Right lobe of liver (tissue), 6 donors: ENCODE data around the gene LMOD3. TPM values are rescaled to one million over a fixed set of nuclear protein-coding genes. Genes with fewer than 3 reads are reported as not detected.

ENCODE experiments used
- ATAC-seq, 4 donors: fragments of 200-7000 bp; cut with Tn5 transposase; one replicate each; pipeline ENCODE4 v1.9.1; 2020; ENCODE audit warnings: mild to moderate bottlenecking in 4 of 4, moderate library complexity in 4 of 4
- DNase-seq, 3 donors: peaks; one replicate each; pipeline ENCODE4 v3.0.0-alpha.2; 2020
- H3K27ac ChIP-seq, 3 donors: fragments of 200-600 bp; one replicate each; pipeline ENCODE4 v1.8.0; 2022
- H3K27me3 ChIP-seq, 2 donors: fragments of 200-600 bp; one replicate each; pipeline ENCODE4 v1.8.0; 2022
- H3K36me3 ChIP-seq, 4 donors: fragments of 200-600 bp; sonication (generic) in 1 of 4; one replicate each; pipeline versions ENCODE4 v1.5.1 to v1.8.0; 2017 to 2022; ENCODE audit warnings: control low read depth in 1 of 4
- H3K4me1 ChIP-seq, 4 donors: fragments of 200-600 bp; sonication (generic) in 1 of 4; one replicate each; pipeline versions ENCODE4 v1.5.1 to v1.8.0; 2017 to 2022; ENCODE audit warnings: control low read depth in 1 of 4
- H3K4me3 ChIP-seq, 3 donors: fragments of 200-600 bp; one replicate each; pipeline ENCODE4 v1.8.0; 2022
- H3K9me3 ChIP-seq, 4 donors: fragments of 200-600 bp; sonication (generic) in 1 of 4; one replicate each; pipeline versions ENCODE4 v1.5.1 to v1.8.0; 2017 to 2022; ENCODE audit warnings: control low read depth in 1 of 4
- POLR2A ChIP-seq: fragments of 450-650 bp; IDR thresholded peaks from one replicate; pipeline ENCODE4 v1.6.1; 2017; ENCODE audit warnings: antibody characterized with exemption, mild to moderate bottlenecking
- WGBS: methylation state at CpG from one replicate; pipeline ENCODE4 v1.1.6; 2018; ENCODE audit warnings: low coverage, low lambda C conversion rate; ENCODE audit not compliant: insufficient coverage; ENCODE audit errors: missing lambda C conversion rate; 5-methylcytosine and 5-hydroxymethylcytosine counted together
- intact Hi-C, 2 donors: fragments of 100-400 bp; cut with DNase I; formaldehyde crosslinking; loops; one replicate each; pipeline versions ENCODE4 v1.11.2 to v1.14.1; 2022
- total RNA-seq, 6 experiments: library from RNA; depleted of rRNA in 2 of 6; stranded (reverse); fragments of >200 nt in 2 of 6; fragmentation: NEBNext Ultra II Directional in 3 of 6; extraction: Animal tissue kit (Norgen Biotek cat#: 25700) in 3 of 6; gene quantifications; one replicate each; pipeline versions ENCODE4 v1.1.0 to v1.2.4, GENCODE V29; 2016 to 2023
- TF ChIP-seq, protein P1 (sequence below), 4 donors: fragments of 200-600 bp in 3 of 4; fragments of 450-650 bp in 1 of 4; IDR thresholded peaks; one replicate each; pipeline versions ENCODE4 v1.5.1 to v1.8.0; 2016 to 2022; ENCODE audit warnings: antibody characterized with exemption in 4 of 4, mild to moderate bottlenecking in 2 of 4
- donor health status: DM: no; HTN: yes; CAD: no.
- donor health status: DM: no; HTN: no; CAD: no.
- donor health status: DM: no; HTN: no; CAD: no.
- donor health status: DM: no; HTN: yes; CAD: no.
- donor health status: DM: no; HTN: yes; CAD: no.

The LMOD3 gene
- total RNA-seq, 6 experiments from 2014 or later = 0.07 to 0.25 (median 0.13) TPM; not detected in 3

DNA sequence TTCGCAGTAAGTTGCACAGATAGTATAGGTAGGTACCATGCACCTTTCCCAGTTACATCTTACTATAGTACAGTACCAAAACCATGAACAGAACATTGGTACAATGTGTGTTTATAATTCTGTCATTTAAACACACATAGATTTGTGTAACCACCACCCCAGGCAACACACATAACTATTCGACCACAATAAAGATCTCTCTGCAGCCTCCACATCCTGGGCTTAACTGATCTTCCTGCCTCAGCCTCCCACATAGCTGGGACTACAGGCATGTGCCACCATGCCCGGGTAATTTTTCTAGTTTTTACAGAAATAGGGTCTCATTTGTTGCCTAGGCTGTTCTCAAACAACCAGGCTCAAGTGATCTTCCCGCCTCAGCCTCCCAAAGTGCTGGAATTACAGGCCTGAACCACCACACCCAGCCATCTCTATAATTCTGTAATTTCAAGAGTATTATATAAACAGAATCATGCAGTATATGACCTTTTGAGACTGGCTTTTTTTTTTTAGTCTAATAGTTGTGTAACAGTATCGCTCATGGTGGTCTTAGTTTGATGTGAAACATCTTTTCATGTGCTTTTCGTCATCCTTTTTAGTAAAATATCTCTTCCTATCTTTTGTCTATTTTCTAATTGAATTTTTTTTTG lies 57.0 kb downstream of the LMOD3 start:
- intact Hi-C loops = no loop called here
- Histone ChIP-seq H3K9me3 (no peaks in the 10 kb centered on the region), H3K27ac (no peak overlapping the region), H3K4me3 (no peak overlapping the region), H3K36me3 (peaks cover 0 to 28% (median 12%) of the 10 kb centered on the region in 4 donors), H3K4me1 (no peaks in the 10 kb centered on the region), H3K27me3 (no peaks in the 10 kb centered on the region)
- DNase-seq = no peak
- no peak for TF ChIP-seq POLR2A
- TF ChIP-seq, protein P1, sequence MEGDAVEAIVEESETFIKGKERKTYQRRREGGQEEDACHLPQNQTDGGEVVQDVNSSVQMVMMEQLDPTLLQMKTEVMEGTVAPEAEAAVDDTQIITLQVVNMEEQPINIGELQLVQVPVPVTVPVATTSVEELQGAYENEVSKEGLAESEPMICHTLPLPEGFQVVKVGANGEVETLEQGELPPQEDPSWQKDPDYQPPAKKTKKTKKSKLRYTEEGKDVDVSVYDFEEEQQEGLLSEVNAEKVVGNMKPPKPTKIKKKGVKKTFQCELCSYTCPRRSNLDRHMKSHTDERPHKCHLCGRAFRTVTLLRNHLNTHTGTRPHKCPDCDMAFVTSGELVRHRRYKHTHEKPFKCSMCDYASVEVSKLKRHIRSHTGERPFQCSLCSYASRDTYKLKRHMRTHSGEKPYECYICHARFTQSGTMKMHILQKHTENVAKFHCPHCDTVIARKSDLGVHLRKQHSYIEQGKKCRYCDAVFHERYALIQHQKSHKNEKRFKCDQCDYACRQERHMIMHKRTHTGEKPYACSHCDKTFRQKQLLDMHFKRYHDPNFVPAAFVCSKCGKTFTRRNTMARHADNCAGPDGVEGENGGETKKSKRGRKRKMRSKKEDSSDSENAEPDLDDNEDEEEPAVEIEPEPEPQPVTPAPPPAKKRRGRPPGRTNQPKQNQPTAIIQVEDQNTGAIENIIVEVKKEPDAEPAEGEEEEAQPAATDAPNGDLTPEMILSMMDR (IDR thresholded peaks at IDR 0.05) = no peak
- WGBS = 86% methylated on average over 6 of the region's 6 CpGs
- ATAC-seq = no peak

DNA sequence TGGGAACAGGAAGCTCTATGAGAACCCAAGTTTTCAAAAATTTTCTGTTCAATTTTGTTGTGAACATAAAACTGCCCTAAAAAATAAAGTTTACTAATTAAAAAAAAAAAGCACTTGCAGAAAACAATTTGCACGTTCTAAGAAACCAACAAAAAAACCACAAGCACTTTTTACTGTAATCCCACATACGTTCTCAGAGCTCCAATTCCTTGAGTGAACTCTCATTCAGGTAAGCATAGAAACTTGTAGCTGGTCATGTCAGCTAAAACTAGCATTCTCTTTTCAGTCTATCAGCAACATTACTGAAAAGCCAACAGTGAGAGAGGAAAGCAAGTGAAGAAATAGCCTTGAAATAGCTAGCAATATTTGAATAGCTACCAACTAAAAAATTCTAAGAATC lies 58.8 kb downstream of the LMOD3 start:
- Histone ChIP-seq H3K27ac (no peak overlapping the region), H3K27me3 (no peaks in the 10 kb centered on the region), H3K4me3 (no peak overlapping the region), H3K9me3 (no peaks in the 10 kb centered on the region), H3K36me3 (peaks cover 0 to 42% (median 16%) of the 10 kb centered on the region in 4 donors), H3K4me1 (no peaks in the 10 kb centered on the region)
- ATAC-seq (no peak), DNase-seq (no peak)
- intact Hi-C loops = no loop called here
- TF ChIP-seq POLR2A = no peak
- TF ChIP-seq, protein P1 (IDR thresholded peaks at IDR 0.05) = no peak
- 57% methylated on average over 2 of the region's 2 CpGs for WGBS

DNA sequence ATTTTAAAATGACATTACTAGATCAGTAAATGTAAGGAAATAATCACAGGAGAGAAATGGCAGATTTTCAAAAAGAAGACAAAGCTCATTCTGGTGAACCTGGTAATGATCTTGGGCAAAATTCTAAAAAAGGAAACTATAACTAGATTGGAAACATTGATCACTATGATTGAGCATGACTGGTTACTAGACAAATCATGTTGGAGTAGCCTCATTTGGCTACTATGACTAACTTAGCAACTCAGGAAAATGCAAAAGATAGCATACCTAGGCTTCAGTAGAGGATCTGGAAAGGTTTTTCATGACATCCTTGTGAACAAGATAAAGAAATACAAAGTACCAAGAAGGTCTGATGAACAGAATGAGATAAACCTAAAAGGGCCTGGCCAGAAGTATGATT lies 62.7 kb downstream of the LMOD3 start:
- ATAC-seq (no peak), DNase-seq (no peak)
- TF ChIP-seq, protein P1 (IDR thresholded peaks at IDR 0.05) = no peak
- TF ChIP-seq POLR2A = no peak
- Histone ChIP-seq H3K27me3 (no peaks in the 10 kb centered on the region), H3K4me1 (no peaks in the 10 kb centered on the region), H3K4me3 (no peak overlapping the region), H3K9me3 (no peaks in the 10 kb centered on the region), H3K27ac (no peak overlapping the region), H3K36me3 (peaks cover 0 to 60% (median 30%) of the 10 kb centered on the region in 4 donors)
- intact Hi-C loops = no loop called here

DNA sequence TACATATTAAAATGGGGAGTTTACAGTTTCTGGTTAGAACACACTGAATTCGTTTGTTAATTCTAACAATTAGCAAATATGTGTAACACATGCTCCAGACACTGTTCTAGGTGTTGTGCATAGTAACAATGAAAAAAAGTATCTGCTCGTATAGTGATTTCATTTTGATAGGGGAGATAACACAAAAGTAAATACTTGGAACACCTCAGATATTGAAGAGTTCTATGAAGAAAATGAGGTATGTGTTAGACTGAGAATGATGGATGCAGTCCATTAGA lies 63.5 kb downstream of the LMOD3 start:
- peaks cover 0 to 60% (median 30%) of the 10 kb centered on the region in 4 donors for H3K36me3 ChIP-seq
- no peak overlapping the region for H3K27ac ChIP-seq
- H3K27me3 ChIP-seq = no peaks in the 10 kb centered on the region
- no peaks in the 10 kb centered on the region for H3K9me3 ChIP-seq
- H3K4me3 ChIP-seq = no peak overlapping the region
- intact Hi-C loops = no loop called here
- DNase-seq (no peak), ATAC-seq (no peak)
- no peak for TF ChIP-seq POLR2A
- TF ChIP-seq, protein P1 (IDR thresholded peaks at IDR 0.05) = no peak
- 91% methylated on average over 2 of the region's 2 CpGs for WGBS
- H3K4me1 ChIP-seq = no peaks in the 10 kb centered on the region
